Bronchial epithelial cell (primary cell): ENCODE measurements around the gene LRRC4C. TPM values are rescaled to one million over a fixed set of nuclear protein-coding genes. Genes with fewer than 3 reads are reported as not detected.
"Not testable (repeated sequence)": the region's sequence is repeated elsewhere in the genome, so short reads cannot be mapped to it uniquely, and the experiment has no call there.

Source experiments
- DNase-seq: peaks from one replicate; pipeline ENCODE4 v3.0.0-alpha.2; 2010; ENCODE audit warnings: low read depth
- FAIRE-seq: peaks from 2 replicates; lab custom pipeline; 2011; peaks lifted over from hg19 to GRCh38; lab: Jason Lieb, UNC
- H3K27me3 ChIP-seq: 2 replicates; pipeline ENCODE4 v1.5.1; 2011; ENCODE audit warnings: low read length; ENCODE audit not compliant: control insufficient read depth, insufficient read depth
- H3K36me3 ChIP-seq: 2 replicates; pipeline ENCODE4 v1.5.1; 2011; ENCODE audit warnings: low read length; ENCODE audit not compliant: control insufficient read depth, insufficient read depth
- H3K4me3 ChIP-seq: 2 replicates; pipeline ENCODE4 v1.5.1; 2011; ENCODE audit warnings: mild to moderate bottlenecking, low read depth, low read length, control low read depth
- CTCF ChIP-seq: IDR thresholded peaks from 2 replicates; pipeline ENCODE4 v1.5.1; 2011; ENCODE audit warnings: mild to moderate bottlenecking, moderate library complexity, low read length, control low read depth, inconsistent platforms; ENCODE audit not compliant: insufficient read depth, severe bottlenecking
- total RNA-seq: library from RNA; depleted of rRNA; stranded (reverse); fragments of >200 nt; gene quantifications from 2 replicates; pipeline ENCODE4 v1.2.1, GENCODE V29; 2014

LRRC4C gene
- total RNA-seq, 1 donor from 2014 or later: not detected

- no peak for TF ChIP-seq CTCF
- H3K36me3 ChIP-seq: no peaks in the 10 kb centered on the region
- FAIRE-seq (no peak), DNase-seq (no peak)
- H3K27me3 ChIP-seq: no peaks in the 10 kb centered on the region
- no peak overlapping the region for H3K4me3 ChIP-seq
Observed at GRCh38 chr11:40544162-40544561, 915.3 kb downstream of the LRRC4C start.

GRCh38 chr11:40542821-40543220, 916.6 kb downstream of the LRRC4C start:
- Histone ChIP-seq H3K36me3 (no peaks in the 10 kb centered on the region), H3K27me3 (no peaks in the 10 kb centered on the region), H3K4me3 (no peak overlapping the region)
- no peak for TF ChIP-seq CTCF
- DNase-seq: no peak
- no peak for FAIRE-seq

GRCh38 chr11:40537734-40538133, 921.7 kb downstream of the LRRC4C start:
- no peaks in the 10 kb centered on the region for H3K27me3 ChIP-seq
- no peak for FAIRE-seq
- TF ChIP-seq CTCF: no peak
- DNase-seq: no peak
- no peaks in the 10 kb centered on the region for H3K36me3 ChIP-seq
- no peak overlapping the region for H3K4me3 ChIP-seq

GRCh38 chr11:40522080-40522479, 937.4 kb downstream of the LRRC4C start:
- FAIRE-seq, H3K4me3 ChIP-seq, H3K27me3 ChIP-seq, H3K36me3 ChIP-seq, DNase-seq: not testable (repeated sequence)

GRCh38 chr11:40517122-40517521, 942.3 kb downstream of the LRRC4C start:
- no peaks in the 10 kb centered on the region for H3K36me3 ChIP-seq
- no peak for TF ChIP-seq CTCF
- no peak for DNase-seq
- H3K27me3 ChIP-seq: no peaks in the 10 kb centered on the region
- no peak for FAIRE-seq
- no peak overlapping the region for H3K4me3 ChIP-seq

GRCh38 chr11:40514124-40514523, 945.3 kb downstream of the LRRC4C start:
- FAIRE-seq: no peak
- TF ChIP-seq CTCF: peak; percentile 15
- no peaks in the 10 kb centered on the region for H3K27me3 ChIP-seq
- no peaks in the 10 kb centered on the region for H3K36me3 ChIP-seq
- no peak overlapping the region for H3K4me3 ChIP-seq
- peak; percentile 63 for DNase-seq
